GM12878 (cell line): ENCODE data around the gene LMOD3. TPM values are rescaled to one million over a fixed set of nuclear protein-coding genes. Genes with fewer than 3 reads are reported as not detected.
A peak's percentile ranks its signal among the peaks of the same experiment; 100 is the strongest.

Experiments used
- ATAC-seq: fragments of 200-7000 bp; cut with Tn5 transposase; 3 replicates; pipeline ENCODE4 v1.9.1; 2020; ENCODE audit warnings: mild to moderate bottlenecking, moderate library complexity
- BruUV-seq: library from RNA; stranded (reverse); fragments of 400-500 nt; replicated peaks from 2 replicates; lab custom pipeline; 2021; lab: Mats Ljungman, UMichigan
- CTCF ChIA-PET: fragments of 300-600 bp; sonication (Branson Sonifier 250); formaldehyde crosslinking; extraction: SDS; loops from one replicate; lab custom pipeline; 2021; ENCODE audit warnings: inconsistent platforms; lab: Yijun Ruan, JAX
- POLR2A ChIA-PET: fragments of 350-600 bp; formaldehyde crosslinking; extraction: SDS; loops from one replicate; lab custom pipeline; 2021; ENCODE audit warnings: inconsistent platforms; lab: Charles Lee
- RAD21 ChIA-PET: fragments of 300-600 bp; sonication (Branson Sonifier 250); formaldehyde crosslinking; loops from one replicate; lab custom pipeline; 2023; ENCODE audit warnings: antibody characterized with exemption; ENCODE audit not compliant: unreplicated experiment; lab: Charles Lee
- SMC1A ChIA-PET: fragments of 300-600 bp; sonication (Branson Sonifier 250); formaldehyde crosslinking; loops from one replicate; lab custom pipeline; 2023; ENCODE audit not compliant: unreplicated experiment, uncharacterized antibody; lab: Charles Lee
- DNase-seq: peaks from one replicate; pipeline ENCODE4 v3.0.0-alpha.2; 2011; ENCODE audit warnings: low read depth, low spot score
- FAIRE-seq: peaks from 3 replicates; lab custom pipeline; 2011; peaks lifted over from hg19 to GRCh38; lab: Jason Lieb, UNC
- H2AFZ ChIP-seq: 2 replicates; pipeline ENCODE4 v1.6.0; 2011; ENCODE audit warnings: low read depth, low read length, control low read depth; ENCODE audit not compliant: control insufficient read depth
- H3K27ac ChIP-seq: 2 replicates; pipeline ENCODE4 v1.5.1; 2011; ENCODE audit warnings: control low read depth; ENCODE audit not compliant: control insufficient read depth, insufficient read depth
- H3K27me3 ChIP-seq, 2 experiments: replicated peaks in 1 of 2; 2 replicates each; pipeline versions ENCODE4 v1.6.0 to v1.6.1; 2011; ENCODE audit warnings: low read length in 1 of 2; ENCODE audit not compliant: control insufficient read depth in 2 of 2, insufficient read depth in 2 of 2
- H3K36me3 ChIP-seq, 2 experiments: 2 replicates each; pipeline ENCODE4 v1.5.1; 2011; ENCODE audit warnings: low read length in 1 of 2; ENCODE audit not compliant: control insufficient read depth in 2 of 2, insufficient read depth in 2 of 2
- H3K4me1 ChIP-seq: 2 replicates; pipeline ENCODE4 v1.6.1; 2011; ENCODE audit warnings: mild to moderate bottlenecking, low read length, moderate library complexity, mixed read lengths; ENCODE audit not compliant: control insufficient read depth, insufficient read depth
- H3K4me2 ChIP-seq: 2 replicates; pipeline ENCODE4 v1.6.0; 2011; ENCODE audit warnings: control low read depth; ENCODE audit not compliant: control insufficient read depth, insufficient read depth
- H3K4me3 ChIP-seq: fragments of 200-600 bp; sonication (generic); 2 replicates; pipeline ENCODE4 v1.5.1; 2016
- H3K79me2 ChIP-seq: 2 replicates; pipeline ENCODE4 v1.6.0; 2011; ENCODE audit warnings: low read length; ENCODE audit not compliant: control insufficient read depth, insufficient read depth
- H3K9ac ChIP-seq: 2 replicates; pipeline ENCODE4 v1.8.0; 2011; ENCODE audit warnings: low read length, control low read depth, mixed read lengths; ENCODE audit not compliant: control insufficient read depth, insufficient read depth
- H3K9me3 ChIP-seq: replicated peaks from 3 replicates; pipeline ENCODE4 v1.5.1; 2011; ENCODE audit warnings: mild to moderate bottlenecking, low read length; ENCODE audit not compliant: control insufficient read depth, insufficient read depth
- H4K20me1 ChIP-seq: 2 replicates; pipeline ENCODE4 v1.6.0; 2011; ENCODE audit not compliant: control insufficient read depth, insufficient read depth
- CBX3 ChIP-seq: fragments of 200-600 bp; sonication (generic); IDR thresholded peaks from 2 replicates; pipeline ENCODE4 v1.6.1; 2016; ENCODE audit warnings: low read depth, borderline replicate concordance
- EGR1 ChIP-seq, 2 experiments: IDR thresholded peaks; 1 replicate in 1 of 2; 2 replicates in 1 of 2; pipeline ENCODE4 v1.6.1; 2011 to 2012; ENCODE audit warnings: low read depth in 2 of 2, low read length in 2 of 2, borderline replicate concordance in 1 of 2, mild to moderate bottlenecking in 1 of 2, moderate library complexity in 1 of 2
- ESRRA ChIP-seq: IDR thresholded peaks from 2 replicates; pipeline ENCODE4 v1.6.1; 2012; ENCODE audit warnings: mild to moderate bottlenecking, low read length, improper control_type of control experiment
- EZH2 ChIP-seq: IDR thresholded peaks from 2 replicates; pipeline ENCODE4 v1.6.1; 2012; ENCODE audit warnings: low read depth, mild to moderate bottlenecking, control low read depth, inconsistent platforms, low read length, borderline replicate concordance; ENCODE audit not compliant: control insufficient read depth
- HDGF ChIP-seq: fragments of 450-650 bp; IDR thresholded peaks from 2 replicates; pipeline ENCODE4 v1.6.1; 2016; ENCODE audit warnings: antibody characterized with exemption
- KLF5 ChIP-seq: fragments of 450-650 bp; IDR thresholded peaks from 2 replicates; pipeline ENCODE4 v1.6.1; 2014; ENCODE audit warnings: mild to moderate bottlenecking; ENCODE audit not compliant: partially characterized antibody
- MEF2A ChIP-seq: IDR thresholded peaks from 2 replicates; pipeline ENCODE4 v1.6.1; 2011; ENCODE audit warnings: low read depth, mild to moderate bottlenecking, low read length, moderate library complexity; ENCODE audit not compliant: insufficient read depth
- NFXL1 ChIP-seq: fragments of 450-650 bp; IDR thresholded peaks from 2 replicates; pipeline ENCODE4 v1.6.1; 2017; ENCODE audit warnings: antibody characterized with exemption, mild to moderate bottlenecking, borderline replicate concordance
- POLR2AphosphoS2 ChIP-seq: IDR thresholded peaks from 2 replicates; pipeline ENCODE4 v1.6.1; 2011; ENCODE audit warnings: low read depth, mild to moderate bottlenecking, low read length, improper control_type of control experiment, moderate library complexity
- RAD51 ChIP-seq: fragments of 450-650 bp; IDR thresholded peaks from 2 replicates; pipeline ENCODE4 v1.6.1; 2016; ENCODE audit warnings: moderate library complexity, mild to moderate bottlenecking, inconsistent platforms
- RELA ChIP-seq: fragments of 450-650 bp; IDR thresholded peaks from 2 replicates; pipeline ENCODE4 v1.8.0; 2014; ENCODE audit warnings: borderline replicate concordance; ENCODE audit not compliant: partially characterized antibody
- SREBF1 ChIP-seq: IDR thresholded peaks from 2 replicates; pipeline ENCODE4 v1.6.1; 2012; ENCODE audit warnings: mild to moderate bottlenecking, low read length
- TCF12 ChIP-seq: IDR thresholded peaks from 2 replicates; pipeline ENCODE4 v1.6.1; 2011; ENCODE audit warnings: low read depth, mild to moderate bottlenecking, low read length
- ZNF207 ChIP-seq: fragments of 450-650 bp; IDR thresholded peaks from 2 replicates; pipeline ENCODE4 v1.6.1; 2014; ENCODE audit warnings: antibody characterized with exemption, mild to moderate bottlenecking, borderline replicate concordance
- WGBS: methylation state at CpG from one replicate; pipeline ENCODE4 v1.1.6; 2016; ENCODE audit warnings: low lambda C conversion rate; ENCODE audit not compliant: insufficient replicate concordance, insufficient coverage; ENCODE audit errors: missing lambda C conversion rate; 5-methylcytosine and 5-hydroxymethylcytosine counted together
- in situ Hi-C: fragments of 300-500 bp; cut with MboI; formaldehyde crosslinking; loops from 9 replicates; pipeline ENCODE4 v1.14.3; 2018; ENCODE audit warnings: mixed read lengths
- intact Hi-C: fragments of 100-400 bp; cut with micrococcal nuclease; formaldehyde crosslinking; loops from one replicate; pipeline ENCODE4 v1.14.2; 2022; ENCODE audit not compliant: unreplicated experiment
- polyA plus RNA-seq, 11 experiments: library from polyadenylated mRNA; depleted of rRNA in 4 of 11; unstranded in 6 of 11; stranded (reverse) in 5 of 11; fragments of >200 nt; fragmentation: Nextera tagmentation in 4 of 11; fragmentation: Illumina TruSeq in 1 of 11; extraction: Ambion mirVana in 4 of 11; extraction: Trizol in 1 of 11; gene quantifications; 1 replicate in 1 of 11; 2 replicates in 10 of 11; pipeline versions ENCODE4 v1.2.1 to v1.2.3, GENCODE V29; 2011 to 2016; ENCODE audit warnings: inconsistent platforms in 2 of 11, missing spikeins in 2 of 11, low read depth in 1 of 11
- total RNA-seq, 4 experiments: library from RNA; depleted of rRNA in 3 of 4; stranded (reverse); fragments of >200 nt in 3 of 4; fragmentation: Illumina TruSeq in 1 of 4; extraction: Trizol in 1 of 4; gene quantifications; 2 replicates each; pipeline versions ENCODE4 v1.2.1 to v1.2.3, GENCODE V29; 2013 to 2021
- TF ChIP-seq, protein P1 (sequence below): IDR thresholded peaks from 2 replicates; pipeline ENCODE4 v1.6.1; 2012; ENCODE audit warnings: low read depth, low read length, improper control_type of control experiment

LMOD3 gene
- total and polyA plus RNA-seq, 10 of the 15 experiments (the other 5 are each of a cell fraction or from before 2014, with no cell fraction given), result 0.04 to 0.20 (median 0.09) TPM; not detected in 1

DNA sequence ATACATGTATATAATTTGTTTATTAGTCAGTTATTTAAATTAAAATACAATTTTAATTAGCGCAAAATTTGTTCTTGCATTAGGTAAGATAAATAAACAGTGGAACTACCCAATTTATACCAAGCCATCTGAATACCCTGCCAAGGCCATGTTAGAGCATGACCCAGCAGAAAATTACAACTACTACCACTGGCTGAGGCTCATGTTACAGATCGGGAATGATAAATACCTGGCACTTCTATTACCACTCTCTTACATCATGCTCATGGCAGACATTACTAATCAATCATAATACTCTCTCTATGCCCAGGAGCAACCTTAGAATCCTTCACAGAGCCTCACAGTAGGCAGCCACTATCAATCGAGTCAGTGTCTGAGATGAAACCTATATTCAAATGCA lies 21.2 kb upstream of the LMOD3 start:
- SMC1A ChIA-PET, result no interaction called here
- H3K27ac ChIP-seq, result no peak overlapping the region
- H3K4me3 ChIP-seq, result no peak overlapping the region
- H3K79me2 ChIP-seq, result no peaks in the 10 kb centered on the region
- H3K36me3 ChIP-seq, result no peaks in the 10 kb centered on the region
- H3K9me3 ChIP-seq, result no peaks in the 10 kb centered on the region
- no peaks in the 10 kb centered on the region for H4K20me1 ChIP-seq
- in situ Hi-C loops, result no loop called here
- no peak overlapping the region for H3K4me2 ChIP-seq
- H3K4me1 ChIP-seq, result no peaks in the 10 kb centered on the region
- intact Hi-C loops, result no loop called here
- RAD21 ChIA-PET, result no interaction called here
- TF ChIP-seq MEF2A, result no peak
- no peak for TF ChIP-seq RAD51
- no peak for TF ChIP-seq SREBF1
- no peak for TF ChIP-seq CBX3
- no peak for TF ChIP-seq ZNF207
- TF ChIP-seq, protein P1, sequence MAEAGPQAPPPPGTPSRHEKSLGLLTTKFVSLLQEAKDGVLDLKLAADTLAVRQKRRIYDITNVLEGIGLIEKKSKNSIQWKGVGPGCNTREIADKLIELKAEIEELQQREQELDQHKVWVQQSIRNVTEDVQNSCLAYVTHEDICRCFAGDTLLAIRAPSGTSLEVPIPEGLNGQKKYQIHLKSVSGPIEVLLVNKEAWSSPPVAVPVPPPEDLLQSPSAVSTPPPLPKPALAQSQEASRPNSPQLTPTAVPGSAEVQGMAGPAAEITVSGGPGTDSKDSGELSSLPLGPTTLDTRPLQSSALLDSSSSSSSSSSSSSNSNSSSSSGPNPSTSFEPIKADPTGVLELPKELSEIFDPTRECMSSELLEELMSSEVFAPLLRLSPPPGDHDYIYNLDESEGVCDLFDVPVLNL, result no peak
- no peak for TF ChIP-seq POLR2AphosphoS2
- no peak for TF ChIP-seq KLF5
- TF ChIP-seq EZH2, result no peak
- TF ChIP-seq RELA, result no peak
- no peak for TF ChIP-seq ESRRA
- no peak for TF ChIP-seq TCF12
- TF ChIP-seq EGR1 (IDR thresholded peaks at IDR 0.05; ENCODE audit: borderline replicate concordance in 1 of 2, low read depth in 2 of 2, low read length in 2 of 2), result no peak
- no peak for TF ChIP-seq HDGF
- TF ChIP-seq NFXL1, result no peak
- ATAC-seq, result peak; percentile 37; the same call in 2 of the 3 replicates
- no TSS peak for BruUV-seq
- POLR2A ChIA-PET, result no interaction called here
- no peak overlapping the region for H2AFZ ChIP-seq
- H3K9ac ChIP-seq, result no peak overlapping the region
- CTCF ChIA-PET, result interaction anchor here (0.6 kb wide), 1 partner anchor 281 kb away, joined by 3 read pairs; no protein-coding TSS in a partner anchor
- H3K27me3 ChIP-seq, result no peaks in the 10 kb centered on the region
- DNase-seq, result no peak
- no peak for FAIRE-seq
- 89% methylated on average over 3 of the region's 3 CpGs for WGBS
